Naive thymus-derived CD8-positive, alpha-beta T cell (primary cell): ENCODE data around the gene VSTM4. TPM values are rescaled to one million over a fixed set of nuclear protein-coding genes. Genes with fewer than 3 reads are reported as not detected.

Source experiments
- ATAC-seq, 2 donors: fragments of 150-1000 bp; cut with Tn5 transposase in 1 of 2; sonication (Bioruptor Pico), chemical (Tn5 transposase) in 1 of 2; 1 replicate in 1 of 2; 2 replicates in 1 of 2; pipeline ENCODE4 v1.10.0; 2021; ENCODE audit warnings: mild to moderate bottlenecking in 2 of 2, moderate library complexity in 2 of 2
- POLR2A ChIA-PET: fragments of 350-600 bp; sonication (Branson Sonifier 250); formaldehyde crosslinking; loops from one replicate; lab custom pipeline; 2021; ENCODE audit warnings: antibody characterized with exemption; lab: Charles Lee
- DNase-seq, 10 donors: peaks; one replicate each; pipeline versions ENCODE4 v3.0.0 to v3.0.0-alpha.2; 2020 to 2022
- H3K27ac Mint-ChIP-seq, 10 donors: one replicate each; pipeline ENCODE4 v1.8.0; 2020 to 2022; ENCODE audit warnings: mild to moderate bottlenecking in 10 of 10, mixed read lengths in 10 of 10, moderate library complexity in 4 of 10, inconsistent platforms in 1 of 10
- H3K27me3 Mint-ChIP-seq, 5 donors: one replicate each; pipeline ENCODE4 v1.8.0; 2021 to 2022; ENCODE audit warnings: mixed read lengths in 5 of 5
- H3K36me3 Mint-ChIP-seq, 3 donors: one replicate each; pipeline ENCODE4 v1.8.0; 2020 to 2022; ENCODE audit warnings: mixed read lengths in 3 of 3, mild to moderate bottlenecking in 2 of 3, inconsistent platforms in 1 of 3
- H3K4me1 Mint-ChIP-seq, 4 donors: one replicate each; pipeline ENCODE4 v1.8.0; 2021 to 2022; ENCODE audit warnings: mixed read lengths in 4 of 4
- H3K4me3 Mint-ChIP-seq, 10 donors: one replicate each; pipeline ENCODE4 v1.8.0; 2020 to 2022; ENCODE audit warnings: mild to moderate bottlenecking in 10 of 10, mixed read lengths in 10 of 10, moderate library complexity in 6 of 10, inconsistent platforms in 1 of 10
- H3K9me3 Mint-ChIP-seq, 9 donors: one replicate each; pipeline ENCODE4 v1.8.0; 2020 to 2022; ENCODE audit warnings: mixed read lengths in 9 of 9, mild to moderate bottlenecking in 3 of 9, inconsistent platforms in 1 of 9, moderate library complexity in 1 of 9
- polyA plus RNA-seq, 3 donors: library from polyadenylated mRNA; unstranded; fragments of 300-500 nt; fragmentation: Illumina TruSeq; gene quantifications; one replicate each; pipeline ENCODE4 v1.2.3, GENCODE V29; 2021
- total RNA-seq, 8 experiments: library from RNA in 2 of 8; stranded (reverse) in 2 of 8; gene quantifications; one replicate each; pipeline ENCODE4 v1.2.3 and lab custom pipeline; 2021 to 2026

The VSTM4 gene
- total and polyA plus RNA-seq, 5 experiments from 2014 or later: 0.07 TPM; not detected in 4

DNA sequence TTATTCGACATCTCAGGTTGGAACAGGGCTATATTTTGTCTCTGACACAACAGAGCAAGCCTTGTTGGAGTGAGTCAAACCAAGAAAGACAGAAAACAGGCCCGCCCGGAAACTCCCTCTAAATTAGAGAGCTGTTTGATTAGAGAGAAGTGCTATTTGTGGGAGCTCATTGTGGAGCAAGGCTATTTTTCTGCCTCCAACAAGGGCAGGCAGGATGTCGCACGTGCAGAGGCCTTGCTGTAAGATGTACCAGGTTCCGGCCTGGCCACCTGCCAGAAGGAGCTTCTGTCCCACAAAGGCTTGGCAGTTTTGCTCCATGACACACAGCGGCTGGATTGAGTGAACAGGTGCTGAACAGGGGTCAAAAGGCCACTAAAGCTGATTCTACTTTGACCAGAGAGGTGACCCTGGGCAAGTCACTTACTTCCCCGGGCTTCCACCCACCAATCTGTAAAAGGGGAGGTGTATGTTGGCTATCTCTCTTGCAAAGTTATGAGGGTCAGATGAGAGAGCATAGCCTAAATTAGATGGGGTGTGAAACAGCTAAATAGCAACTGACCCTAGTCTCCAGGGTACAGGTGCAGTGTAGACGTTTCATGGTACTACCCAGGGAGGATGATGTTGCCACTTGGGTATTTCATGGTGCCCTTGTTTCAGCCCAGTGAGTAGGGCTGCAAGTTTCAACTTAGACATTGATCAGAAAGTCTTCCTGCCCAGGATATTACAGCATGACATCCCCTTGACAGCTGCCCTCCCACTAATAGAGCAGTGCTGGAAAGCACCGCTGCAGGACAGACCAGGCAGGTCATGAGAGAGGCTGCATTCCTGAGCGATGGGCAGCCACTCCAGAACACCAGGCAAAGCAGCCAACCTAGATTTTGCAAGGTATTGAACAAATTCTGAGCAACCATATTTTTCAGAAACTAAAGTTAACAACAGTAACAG lies 62.0 kb downstream of the VSTM4 start:
- ATAC-seq (no peak), DNase-seq (no peak)
- POLR2A ChIA-PET: no interaction called here
- H3K27me3 Mint-ChIP-seq: peaks cover 0 to 23% (median 9%) of the 10 kb centered on the region in 5 donors
- H3K4me3 Mint-ChIP-seq: no peak overlapping the region
- no peaks in the 10 kb centered on the region for H3K36me3 Mint-ChIP-seq
- no peaks in the 10 kb centered on the region for H3K4me1 Mint-ChIP-seq
- no peaks in the 10 kb centered on the region for H3K9me3 Mint-ChIP-seq
- no peak overlapping the region for H3K27ac Mint-ChIP-seq

DNA sequence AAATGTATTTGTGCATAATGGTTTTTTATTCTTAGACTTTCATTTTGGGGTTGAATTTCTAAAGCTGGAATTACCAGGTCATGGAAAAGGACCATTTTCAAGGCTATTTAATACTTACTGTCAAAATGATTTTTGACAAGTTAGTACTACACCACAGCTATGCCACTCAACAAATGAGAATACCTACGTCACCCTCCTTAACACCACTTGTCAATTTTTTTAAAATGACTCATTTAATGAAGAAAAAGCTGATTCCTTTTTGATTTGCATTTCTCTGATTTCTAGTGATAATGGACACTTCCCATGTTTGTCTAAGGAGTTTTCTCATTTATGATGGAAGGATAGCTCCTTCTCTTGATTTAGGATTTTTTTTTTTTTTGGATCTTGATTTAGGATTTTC lies 63.3 kb downstream of the VSTM4 start:
- no peak overlapping the region for H3K27ac Mint-ChIP-seq
- ATAC-seq (no peak), DNase-seq (no peak)
- no peaks in the 10 kb centered on the region for H3K4me1 Mint-ChIP-seq
- no peaks in the 10 kb centered on the region for H3K9me3 Mint-ChIP-seq
- H3K4me3 Mint-ChIP-seq: no peak overlapping the region
- peaks cover 0 to 26% (median 9%) of the 10 kb centered on the region in 5 donors for H3K27me3 Mint-ChIP-seq
- H3K36me3 Mint-ChIP-seq: no peaks in the 10 kb centered on the region
- POLR2A ChIA-PET: no interaction called here

GRCh38 chr10:49050906-49051305 lies 64.4 kb downstream of the VSTM4 start:
- ATAC-seq: no peak

GRCh38 chr10:49050366-49050765 lies 65.0 kb downstream of the VSTM4 start:
- Mint-ChIP-seq H3K27me3 (peaks cover 0 to 24% (median 9%) of the 10 kb centered on the region in 5 donors), H3K27ac (no peak overlapping the region), H3K36me3 (no peaks in the 10 kb centered on the region), H3K9me3 (no peaks in the 10 kb centered on the region), H3K4me3 (no peak overlapping the region), H3K4me1 (no peaks in the 10 kb centered on the region)
- POLR2A ChIA-PET: no interaction called here
- ATAC-seq (no peak), DNase-seq (no peak)

More at GRCh38 chr10:49050906-49051305, 64.4 kb downstream of the VSTM4 start:
- Mint-ChIP-seq H3K36me3 (no peaks in the 10 kb centered on the region), H3K27me3 (peaks cover 0 to 26% (median 9%) of the 10 kb centered on the region in 5 donors), H3K27ac (no peak overlapping the region), H3K4me1 (no peaks in the 10 kb centered on the region), H3K4me3 (no peak overlapping the region), H3K9me3 (no peaks in the 10 kb centered on the region)
- POLR2A ChIA-PET: no interaction called here
- no peak for DNase-seq

GRCh38 chr10:49049660-49050059 lies 65.7 kb downstream of the VSTM4 start:
- DNase-seq: no peak
- H3K36me3 Mint-ChIP-seq: no peaks in the 10 kb centered on the region
- no peak overlapping the region for H3K27ac Mint-ChIP-seq
- POLR2A ChIA-PET: no interaction called here
- no peaks in the 10 kb centered on the region for H3K9me3 Mint-ChIP-seq
- no peaks in the 10 kb centered on the region for H3K4me1 Mint-ChIP-seq
- peaks cover 0 to 17% (median 5%) of the 10 kb centered on the region in 5 donors for H3K27me3 Mint-ChIP-seq
- ATAC-seq: no peak
- no peak overlapping the region for H3K4me3 Mint-ChIP-seq

DNA sequence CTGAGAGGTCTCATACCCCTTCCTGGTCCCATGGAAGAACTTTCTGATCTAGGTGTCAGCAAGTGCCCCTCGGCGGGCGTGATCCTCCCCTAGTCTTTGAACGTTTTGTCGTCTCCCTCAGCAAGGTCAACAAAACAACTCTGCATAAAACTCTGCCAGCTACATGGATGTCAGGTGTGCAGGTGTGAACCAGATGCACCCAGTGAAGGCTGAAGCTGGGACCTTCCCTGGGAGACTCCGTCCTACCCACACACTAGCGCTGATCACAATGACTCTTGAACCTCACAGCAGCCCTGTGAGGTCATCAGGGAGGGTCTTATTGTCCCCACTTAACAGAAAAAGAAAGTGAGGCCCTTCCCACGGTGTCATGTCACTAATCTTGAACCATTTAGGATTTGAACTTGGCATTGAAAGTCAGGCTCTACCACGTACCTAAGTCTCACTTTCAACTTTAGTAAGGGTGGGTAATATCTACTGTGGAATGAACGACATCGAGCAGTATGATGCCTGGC lies 68.1 kb downstream of the VSTM4 start:
- DNase-seq: no peak
- H3K27ac Mint-ChIP-seq: no peak overlapping the region
- no peaks in the 10 kb centered on the region for H3K4me1 Mint-ChIP-seq
- no peak overlapping the region for H3K4me3 Mint-ChIP-seq
- ATAC-seq: no peak
- no peaks in the 10 kb centered on the region for H3K36me3 Mint-ChIP-seq
- POLR2A ChIA-PET: no interaction called here
- H3K27me3 Mint-ChIP-seq: peaks cover 0 to 15% (median 4%) of the 10 kb centered on the region in 5 donors
- H3K9me3 Mint-ChIP-seq: no peaks in the 10 kb centered on the region

- ATAC-seq (no peak), DNase-seq (no peak)
- H3K4me3 Mint-ChIP-seq: no peak overlapping the region
- POLR2A ChIA-PET: no interaction called here
- peak overlapping the region in 1 of 10 donors; percentile 5 for H3K27ac Mint-ChIP-seq
- H3K4me1 Mint-ChIP-seq: no peaks in the 10 kb centered on the region
- peaks cover 0 to 15% (median 3%) of the 10 kb centered on the region in 5 donors for H3K27me3 Mint-ChIP-seq
- H3K9me3 Mint-ChIP-seq: no peaks in the 10 kb centered on the region
- no peaks in the 10 kb centered on the region for H3K36me3 Mint-ChIP-seq
Measured at GRCh38 chr10:49044293-49045193, 70.8 kb downstream of the VSTM4 start.

DNA sequence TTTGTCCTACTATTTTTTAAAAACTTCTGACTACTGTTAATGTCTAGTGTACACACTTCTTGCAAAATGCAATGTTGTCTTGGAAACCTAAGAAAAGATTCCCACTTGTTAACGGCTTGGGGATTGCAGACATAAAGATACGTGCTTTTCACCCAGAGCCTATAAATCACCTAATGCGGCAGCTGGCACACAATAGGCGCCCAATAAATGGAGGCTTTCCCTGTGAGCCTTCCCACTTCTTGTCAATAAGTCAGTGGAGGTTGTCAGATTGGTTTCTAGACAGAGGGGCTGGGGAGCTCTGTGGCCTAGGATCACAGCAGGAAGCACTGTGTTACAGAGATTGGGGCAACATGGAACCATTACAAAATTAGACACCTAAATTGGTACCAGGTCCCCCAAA lies 74.7 kb downstream of the VSTM4 start:
- no peak for DNase-seq
- H3K4me3 Mint-ChIP-seq: no peak overlapping the region

GRCh38 chr10:49039409-49039808 lies 75.9 kb downstream of the VSTM4 start:
- H3K4me3 Mint-ChIP-seq: no peak overlapping the region
- peaks cover 0 to 9% (median 0%) of the 10 kb centered on the region in 5 donors for H3K27me3 Mint-ChIP-seq
- no peaks in the 10 kb centered on the region for H3K36me3 Mint-ChIP-seq
- DNase-seq: no peak
- no peaks in the 10 kb centered on the region for H3K9me3 Mint-ChIP-seq
- H3K4me1 Mint-ChIP-seq: no peaks in the 10 kb centered on the region
- H3K27ac Mint-ChIP-seq: no peak overlapping the region
- ATAC-seq: no peak
- POLR2A ChIA-PET: no interaction called here

More for the DNA sequence above, 74.7 kb downstream of the VSTM4 start:
- no peaks in the 10 kb centered on the region for H3K9me3 Mint-ChIP-seq
- no peak for ATAC-seq
- H3K4me1 Mint-ChIP-seq: no peaks in the 10 kb centered on the region
- peaks cover 0 to 9% (median 0%) of the 10 kb centered on the region in 5 donors for H3K27me3 Mint-ChIP-seq
- H3K36me3 Mint-ChIP-seq: no peaks in the 10 kb centered on the region
- POLR2A ChIA-PET: no interaction called here
- no peak overlapping the region for H3K27ac Mint-ChIP-seq

GRCh38 chr10:49038711-49039110 lies 76.6 kb downstream of the VSTM4 start:
- no peak for DNase-seq
- Mint-ChIP-seq H3K9me3 (no peaks in the 10 kb centered on the region), H3K4me3 (no peak overlapping the region), H3K4me1 (no peaks in the 10 kb centered on the region), H3K27ac (no peak overlapping the region), H3K36me3 (no peaks in the 10 kb centered on the region), H3K27me3 (peaks cover 0 to 9% (median 0%) of the 10 kb centered on the region in 5 donors)
- POLR2A ChIA-PET: no interaction called here
- ATAC-seq: no peak

GRCh38 chr10:49037187-49037586 lies 78.1 kb downstream of the VSTM4 start:
- H3K27ac Mint-ChIP-seq: peak overlapping the region in 1 of 10 donors; percentile 10
- H3K4me1 Mint-ChIP-seq: no peaks in the 10 kb centered on the region
- peaks cover 0 to 5% (median 0%) of the 10 kb centered on the region in 5 donors for H3K27me3 Mint-ChIP-seq
- no peaks in the 10 kb centered on the region for H3K36me3 Mint-ChIP-seq
- no peaks in the 10 kb centered on the region for H3K9me3 Mint-ChIP-seq
- no peak overlapping the region for H3K4me3 Mint-ChIP-seq
- POLR2A ChIA-PET: no interaction called here
- ATAC-seq (no peak), DNase-seq (no peak)

GRCh38 chr10:49036638-49037037 lies 78.7 kb downstream of the VSTM4 start:
- Mint-ChIP-seq H3K27me3 (peaks cover 0 to 5% (median 0%) of the 10 kb centered on the region in 5 donors), H3K4me1 (no peaks in the 10 kb centered on the region), H3K9me3 (no peaks in the 10 kb centered on the region), H3K27ac (no peak overlapping the region), H3K4me3 (no peak overlapping the region), H3K36me3 (no peaks in the 10 kb centered on the region)
- DNase-seq (no peak), ATAC-seq (no peak)
- POLR2A ChIA-PET: no interaction called here
